ENCODE results near the gene C2orf49. TPM values are rescaled to one million over a fixed set of nuclear protein-coding genes. Genes with fewer than 3 reads are reported as not detected.

C2orf49 gene
- total RNA-seq, 2 donors from 2014 or later: 18.1 to 22.2 TPM

- Mint-ChIP-seq H3K9me3 (no peaks in the 10 kb centered on the region), H3K36me3 (ENCODE audit: low read depth) (no peaks in the 10 kb centered on the region), H3K4me3 (peak overlapping the region; percentile 66), H3K4me1 (peaks cover 16% of the 10 kb centered on the region), H3K27ac (no peak overlapping the region), H3K27me3 (ENCODE audit: insufficient read depth) (no peaks in the 10 kb centered on the region)
- Histone ChIP-seq H3K9ac (ENCODE audit: extremely low read depth, low read length, poor library complexity, severe bottlenecking) (no peak overlapping the region), H3K27me3 (ENCODE audit: control insufficient read depth, insufficient read depth, low read length, poor library complexity, severe bottlenecking) (no peaks in the 10 kb centered on the region), H3K36me3 (ENCODE audit: control insufficient read depth, insufficient read depth, low read length) (no peaks in the 10 kb centered on the region), H3K4me1 (ENCODE audit: control insufficient read depth, insufficient read depth, low read length) (peaks cover 10% of the 10 kb centered on the region), H3K27ac (ENCODE audit: low read depth, low read length) (no peak overlapping the region), H3K9me3 (ENCODE audit: control insufficient read depth, low read length) (no peaks in the 10 kb centered on the region), H3K4me3 (ENCODE audit: low read length) (peak overlapping the region; percentile 71)
- DNase-seq: no peak
- no peak for TF ChIP-seq CTCF (conservative IDR thresholded peaks at IDR 0.05)
- whole genome bisulfite sequencing, 2 experiments (ENCODE audit: insufficient coverage in 1 of 2, insufficient read length in 1 of 2): 96 to 99% methylated on average over 3 to 4 of the region's 4 CpGs
These were observed 6.5 kb upstream of the C2orf49 start for GRCh38 chr2:105330681-105331375.

GRCh38 chr2:105334211-105334610, 3.1 kb upstream of the C2orf49 start:
- Histone ChIP-seq H3K4me3 (ENCODE audit: low read length) (no peak overlapping the region), H3K9me3 (ENCODE audit: control insufficient read depth, low read length) (no peaks in the 10 kb centered on the region), H3K27me3 (ENCODE audit: control insufficient read depth, insufficient read depth, low read length, poor library complexity, severe bottlenecking) (no peaks in the 10 kb centered on the region), H3K27ac (ENCODE audit: low read depth, low read length) (no peak overlapping the region), H3K36me3 (ENCODE audit: control insufficient read depth, insufficient read depth, low read length) (no peaks in the 10 kb centered on the region), H3K9ac (ENCODE audit: extremely low read depth, low read length, poor library complexity, severe bottlenecking) (no peak overlapping the region), H3K4me1 (ENCODE audit: control insufficient read depth, insufficient read depth, low read length) (peaks cover 10% of the 10 kb centered on the region)
- Mint-ChIP-seq H3K4me3 (no peak overlapping the region), H3K27ac (no peak overlapping the region), H3K4me1 (peaks cover 23% of the 10 kb centered on the region), H3K9me3 (no peaks in the 10 kb centered on the region), H3K27me3 (ENCODE audit: insufficient read depth) (no peaks in the 10 kb centered on the region), H3K36me3 (ENCODE audit: low read depth) (no peaks in the 10 kb centered on the region)
- WGBS, 2 experiments (ENCODE audit: insufficient coverage in 1 of 2, insufficient read length in 1 of 2): 76 to 83% methylated on average over 3 to 4 of the region's 4 CpGs
- TF ChIP-seq CTCF (conservative IDR thresholded peaks at IDR 0.05): no peak
- no peak for DNase-seq

GRCh38 chr2:105335469-105335868, 1.9 kb upstream of the C2orf49 start:
- WGBS, 2 experiments (ENCODE audit: insufficient coverage in 1 of 2, insufficient read length in 1 of 2): 98% methylated on average over 2 of the region's 2 CpGs; no CpG with 5 or more reads in 1 of the 2 experiments
- H3K27me3 ChIP-seq (ENCODE audit: control insufficient read depth, insufficient read depth, low read length, poor library complexity, severe bottlenecking): no peaks in the 10 kb centered on the region
- peaks cover 5% of the 10 kb centered on the region for H3K4me1 ChIP-seq (ENCODE audit: control insufficient read depth, insufficient read depth, low read length)
- Mint-ChIP-seq H3K4me3 (no peak overlapping the region), H3K27ac (no peak overlapping the region), H3K36me3 (ENCODE audit: low read depth) (peaks cover 6% of the 10 kb centered on the region), H3K4me1 (peaks cover 24% of the 10 kb centered on the region), H3K9me3 (no peaks in the 10 kb centered on the region), H3K27me3 (ENCODE audit: insufficient read depth) (no peaks in the 10 kb centered on the region)
- TF ChIP-seq CTCF (conservative IDR thresholded peaks at IDR 0.05): no peak
- H3K9ac ChIP-seq (ENCODE audit: extremely low read depth, low read length, poor library complexity, severe bottlenecking): no peak overlapping the region
- no peak overlapping the region for H3K4me3 ChIP-seq (ENCODE audit: low read length)
- H3K27ac ChIP-seq (ENCODE audit: low read depth, low read length): no peak overlapping the region
- H3K36me3 ChIP-seq (ENCODE audit: control insufficient read depth, insufficient read depth, low read length): peaks cover 8% of the 10 kb centered on the region
- no peak for DNase-seq
- no peaks in the 10 kb centered on the region for H3K9me3 ChIP-seq (ENCODE audit: control insufficient read depth, low read length)
